ENCODE measurements around the gene TNFRSF13B.

Gene TNFRSF13B

DNA sequence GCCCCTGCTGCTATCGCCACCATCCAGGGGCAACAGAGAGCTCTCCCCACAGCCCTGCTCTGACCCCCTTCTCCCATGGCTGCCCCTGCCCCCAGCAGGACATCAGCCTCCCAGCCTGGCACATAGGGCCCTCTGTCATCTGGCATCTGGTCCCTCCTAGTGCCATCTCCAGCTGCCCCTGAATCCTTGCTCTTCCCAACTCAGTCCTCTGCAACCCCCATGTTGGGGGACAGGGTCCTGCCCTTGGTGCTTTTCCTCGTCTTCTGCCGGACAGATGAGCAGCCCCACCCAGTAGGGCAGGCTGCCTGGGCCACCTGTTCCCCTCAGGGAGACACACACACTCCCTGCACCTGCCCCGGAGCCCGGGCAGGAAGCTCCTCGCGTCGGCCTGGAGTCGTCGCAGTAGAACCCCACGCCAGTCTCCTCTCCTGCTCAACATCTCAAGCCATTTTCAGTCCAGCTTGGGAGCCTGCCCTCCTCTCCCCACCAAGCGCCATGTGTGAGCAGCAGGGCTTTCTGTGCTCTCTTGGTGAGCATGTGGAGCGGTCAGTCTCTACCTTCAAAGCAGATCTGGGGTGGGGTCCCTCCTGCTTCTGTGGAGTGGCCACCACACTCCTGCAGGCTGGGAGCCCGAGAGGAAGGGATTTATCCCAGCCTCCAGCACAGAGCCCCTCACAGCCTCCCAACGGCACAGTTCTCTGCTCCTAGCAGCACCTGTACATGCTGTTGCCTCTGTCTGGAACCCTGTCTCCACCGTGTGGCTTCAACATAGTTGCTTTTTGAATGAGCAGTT is 28.2 kb downstream of the TNFRSF13B start:
- Histone ChIP-seq H3K9ac (ENCODE audit: low read length) (no peak overlapping the region), H3K14ac (ENCODE audit: low read length in 2 of 2) (peak overlapping the region in 1 of 2 experiments; percentile 18), H3K36me3 (ENCODE audit: control insufficient read depth in 1 of 2, insufficient read depth in 2 of 2, low read depth in 1 of 2, low read length in 2 of 2) (no peaks in the 10 kb centered on the region), H2BK120ac (ENCODE audit: low read depth, low read length) (no peak overlapping the region), H3K27ac (ENCODE audit: low read length, poor library complexity, severe bottlenecking) (no peak overlapping the region), H3K9me3 (ENCODE audit: control insufficient read depth, low read length) (peaks cover 10% of the 10 kb centered on the region), H3K18ac (ENCODE audit: low read depth in 1 of 2, low read length in 2 of 2) (no peak overlapping the region), H3K4me1 (ENCODE audit: control insufficient read depth, insufficient read depth, low read depth, low read length) (peaks cover 3% of the 10 kb centered on the region), H3K4ac (ENCODE audit: low read depth in 1 of 2, low read length in 2 of 2) (no peak overlapping the region), H3K4me2 (ENCODE audit: low read length, poor library complexity, severe bottlenecking) (no peak overlapping the region), H4K8ac (ENCODE audit: low read length) (no peak overlapping the region), H2BK5ac (ENCODE audit: low read depth, low read length, poor library complexity, severe bottlenecking) (no peak overlapping the region), H3K79me1 (replicated peaks; ENCODE audit: low read length, poor library complexity, severe bottlenecking) (no peaks in the 10 kb centered on the region), H2AFZ (ENCODE audit: low read depth, low read length) (no peak overlapping the region), H2BK15ac (ENCODE audit: low read depth, poor library complexity, severe bottlenecking) (no peak overlapping the region), H2BK12ac (ENCODE audit: low read length in 2 of 2) (no peak overlapping the region), H3K23ac (ENCODE audit: low read length in 2 of 2) (no peak overlapping the region), H2AK5ac (ENCODE audit: low read length, severe bottlenecking) (no peak overlapping the region), H4K91ac (ENCODE audit: low read length) (no peak overlapping the region), H3K27me3 (ENCODE audit: control insufficient read depth in 1 of 2, insufficient read depth in 1 of 2, low read length in 2 of 2) (peaks cover 40 to 48% of the 10 kb centered on the region in 2 experiments), H3K4me3 (ENCODE audit: insufficient read depth in 1 of 2, low read depth in 1 of 2, low read length in 2 of 2) (no peak overlapping the region)
- DNase-seq, result no peak
- 90% methylated on average over 16 of the region's 16 CpGs for WGBS

DNA sequence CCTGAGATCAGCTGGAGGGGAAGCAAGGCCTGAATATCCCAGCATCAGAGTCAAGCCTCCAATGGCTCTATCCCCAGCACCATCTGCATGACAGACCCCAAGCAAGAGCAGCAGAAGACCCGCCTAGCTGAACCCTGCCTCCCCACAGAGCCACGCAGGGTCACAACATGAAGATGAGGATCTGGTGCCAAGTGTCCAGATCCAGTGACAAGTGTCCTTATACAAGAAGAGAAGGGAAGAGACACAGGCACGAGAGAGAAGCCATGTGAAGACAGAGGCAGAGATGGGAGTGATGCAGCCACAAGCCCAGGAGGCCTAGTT is 28.9 kb downstream of the TNFRSF13B start:
- peaks cover 2% of the 10 kb centered on the region for H3K9me3 ChIP-seq (ENCODE audit: control insufficient read depth, low read length)
- H3K79me1 ChIP-seq (replicated peaks; ENCODE audit: low read length, poor library complexity, severe bottlenecking), result no peaks in the 10 kb centered on the region
- no peak overlapping the region for H4K8ac ChIP-seq (ENCODE audit: low read length)
- no peak overlapping the region for H3K18ac ChIP-seq (ENCODE audit: low read depth in 1 of 2, low read length in 2 of 2)
- no peak overlapping the region for H3K23ac ChIP-seq (ENCODE audit: low read length in 2 of 2)
- no peak overlapping the region for H2BK120ac ChIP-seq (ENCODE audit: low read depth, low read length)
- no peak for DNase-seq
- no peak overlapping the region for H3K14ac ChIP-seq (ENCODE audit: low read length in 2 of 2)
- peaks cover 3% of the 10 kb centered on the region for H3K4me1 ChIP-seq (ENCODE audit: control insufficient read depth, insufficient read depth, low read depth, low read length)
- H3K36me3 ChIP-seq (ENCODE audit: control insufficient read depth in 1 of 2, insufficient read depth in 2 of 2, low read depth in 1 of 2, low read length in 2 of 2), result no peaks in the 10 kb centered on the region
- H3K4ac ChIP-seq (ENCODE audit: low read depth in 1 of 2, low read length in 2 of 2), result no peak overlapping the region
- WGBS, result 76% methylated on average over 3 of the region's 3 CpGs
- no peak overlapping the region for H2BK5ac ChIP-seq (ENCODE audit: low read depth, low read length, poor library complexity, severe bottlenecking)
- H2BK15ac ChIP-seq (ENCODE audit: low read depth, poor library complexity, severe bottlenecking), result no peak overlapping the region
- no peak overlapping the region for H3K4me3 ChIP-seq (ENCODE audit: insufficient read depth in 1 of 2, low read depth in 1 of 2, low read length in 2 of 2)
- no peak overlapping the region for H3K9ac ChIP-seq (ENCODE audit: low read length)
- H2AFZ ChIP-seq (ENCODE audit: low read depth, low read length), result no peak overlapping the region
- H2BK12ac ChIP-seq (ENCODE audit: low read length in 2 of 2), result no peak overlapping the region
- no peak overlapping the region for H4K91ac ChIP-seq (ENCODE audit: low read length)
- H3K4me2 ChIP-seq (ENCODE audit: low read length, poor library complexity, severe bottlenecking), result no peak overlapping the region
- H2AK5ac ChIP-seq (ENCODE audit: low read length, severe bottlenecking), result no peak overlapping the region
- peaks cover 45 to 55% of the 10 kb centered on the region in 2 experiments for H3K27me3 ChIP-seq (ENCODE audit: control insufficient read depth in 1 of 2, insufficient read depth in 1 of 2, low read length in 2 of 2)
- H3K27ac ChIP-seq (ENCODE audit: low read length, poor library complexity, severe bottlenecking), result no peak overlapping the region

DNA sequence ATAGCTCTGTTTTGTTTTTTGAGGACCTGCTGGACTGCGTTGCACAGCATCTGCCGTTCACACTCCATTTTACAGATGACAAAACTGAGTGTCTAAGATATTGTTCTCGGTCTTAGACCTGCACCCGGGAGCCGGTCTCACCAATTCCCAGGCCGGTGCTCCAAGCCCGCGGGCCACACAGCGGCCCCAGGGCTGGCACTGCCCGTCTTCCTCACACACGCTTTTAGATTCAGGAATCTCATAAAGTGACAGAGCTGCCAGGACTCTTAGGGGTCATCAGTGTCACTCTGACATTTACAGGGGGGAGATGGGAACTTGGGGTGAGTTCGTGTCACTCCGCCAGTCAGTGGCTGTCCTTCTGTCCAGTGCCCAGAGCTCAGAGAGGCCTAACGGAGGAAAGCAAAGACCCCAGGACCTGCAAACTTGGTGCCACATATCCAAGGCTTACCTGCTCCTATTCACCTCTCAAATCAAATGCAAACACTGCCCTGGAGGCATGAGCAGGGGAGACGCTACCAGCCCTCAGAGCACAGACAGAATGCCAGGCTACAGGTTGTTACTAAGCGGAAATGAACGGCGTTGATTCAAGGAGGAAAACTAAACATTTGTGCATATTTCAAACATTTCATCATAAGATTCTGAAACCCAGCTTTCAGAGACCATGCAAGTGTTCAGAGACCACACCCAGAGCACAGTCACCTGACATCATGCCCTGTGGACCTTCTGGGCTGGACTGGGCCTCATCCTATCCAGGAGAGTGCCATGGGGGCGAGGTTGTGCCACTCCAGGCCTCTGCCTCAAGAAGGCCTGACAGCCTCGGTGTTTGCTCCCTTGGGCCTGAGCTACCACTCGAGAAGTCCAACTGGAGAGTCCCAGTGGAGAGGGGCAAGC is 29.5 kb downstream of the TNFRSF13B start:
- no peak for DNase-seq
- H4K8ac ChIP-seq (ENCODE audit: low read length), result no peak overlapping the region
- H3K4me2 ChIP-seq (ENCODE audit: low read length, poor library complexity, severe bottlenecking), result no peak overlapping the region
- no peak overlapping the region for H3K18ac ChIP-seq (ENCODE audit: low read depth in 1 of 2, low read length in 2 of 2)
- no peak overlapping the region for H2BK15ac ChIP-seq (ENCODE audit: low read depth, poor library complexity, severe bottlenecking)
- no peak overlapping the region for H3K23ac ChIP-seq (ENCODE audit: low read length in 2 of 2)
- no peaks in the 10 kb centered on the region for H3K9me3 ChIP-seq (ENCODE audit: control insufficient read depth, low read length)
- no peak overlapping the region for H2AFZ ChIP-seq (ENCODE audit: low read depth, low read length)
- H2BK5ac ChIP-seq (ENCODE audit: low read depth, low read length, poor library complexity, severe bottlenecking), result no peak overlapping the region
- no peak overlapping the region for H4K91ac ChIP-seq (ENCODE audit: low read length)
- no peak overlapping the region for H3K27ac ChIP-seq (ENCODE audit: low read length, poor library complexity, severe bottlenecking)
- H3K4me1 ChIP-seq (ENCODE audit: control insufficient read depth, insufficient read depth, low read depth, low read length), result peaks cover 3% of the 10 kb centered on the region
- H2AK5ac ChIP-seq (ENCODE audit: low read length, severe bottlenecking), result no peak overlapping the region
- H3K36me3 ChIP-seq (ENCODE audit: control insufficient read depth in 1 of 2, insufficient read depth in 2 of 2, low read depth in 1 of 2, low read length in 2 of 2), result no peaks in the 10 kb centered on the region
- H3K14ac ChIP-seq (ENCODE audit: low read length in 2 of 2), result no peak overlapping the region
- no peak overlapping the region for H3K4ac ChIP-seq (ENCODE audit: low read depth in 1 of 2, low read length in 2 of 2)
- no peak overlapping the region for H3K4me3 ChIP-seq (ENCODE audit: insufficient read depth in 1 of 2, low read depth in 1 of 2, low read length in 2 of 2)
- WGBS, result 90% methylated on average over 21 of the region's 21 CpGs
- H2BK12ac ChIP-seq (ENCODE audit: low read length in 2 of 2), result no peak overlapping the region
- no peaks in the 10 kb centered on the region for H3K79me1 ChIP-seq (replicated peaks; ENCODE audit: low read length, poor library complexity, severe bottlenecking)
- peaks cover 45 to 60% of the 10 kb centered on the region in 2 experiments for H3K27me3 ChIP-seq (ENCODE audit: control insufficient read depth in 1 of 2, insufficient read depth in 1 of 2, low read length in 2 of 2)
- H3K9ac ChIP-seq (ENCODE audit: low read length), result no peak overlapping the region
- no peak overlapping the region for H2BK120ac ChIP-seq (ENCODE audit: low read depth, low read length)

All from mesenchymal stem cell (in vitro differentiated cells and primary cell).